ENCODE data around the gene TGFBR3.
A peak's percentile ranks its signal among the peaks of the same experiment; 100 is the strongest.

The TGFBR3 gene

DNA sequence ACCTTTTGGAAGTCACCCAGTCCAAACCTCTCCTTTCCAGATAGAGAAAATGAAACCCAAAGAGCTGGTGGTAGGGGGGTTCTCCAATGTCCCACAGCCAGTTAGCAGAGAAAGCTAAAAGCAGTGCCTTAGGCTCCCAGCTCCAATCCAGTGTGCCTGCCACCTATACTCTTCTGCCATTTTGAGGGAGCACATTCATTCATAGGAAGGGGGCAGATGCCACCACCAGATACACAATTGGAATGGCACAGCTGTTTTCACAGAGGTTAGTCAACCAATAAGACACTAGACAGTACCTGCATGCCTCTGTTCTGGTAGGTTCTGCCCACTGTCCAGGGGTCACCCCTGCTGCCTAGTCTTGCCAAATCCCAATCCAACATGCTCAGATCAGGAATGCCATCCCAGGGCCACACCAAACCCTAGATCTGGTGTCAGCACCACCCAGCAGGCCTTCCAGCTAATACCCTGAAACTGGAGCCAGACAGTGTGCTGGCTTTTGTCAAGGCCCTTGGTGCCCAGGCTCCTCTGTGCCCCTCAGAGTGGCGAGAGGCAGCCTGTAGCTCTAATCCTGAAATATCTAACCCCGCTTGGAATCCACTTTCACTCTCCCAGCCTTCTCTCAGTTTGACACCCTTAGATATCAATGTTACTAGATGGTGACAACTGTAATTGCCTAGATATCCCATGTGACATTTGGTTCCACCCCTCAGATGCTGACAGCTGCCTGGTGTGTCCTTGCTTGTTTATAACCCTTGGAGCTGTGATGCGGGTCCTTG is 178.6 kb downstream of the TGFBR3 start:
- no peak for ATAC-seq

DNA sequence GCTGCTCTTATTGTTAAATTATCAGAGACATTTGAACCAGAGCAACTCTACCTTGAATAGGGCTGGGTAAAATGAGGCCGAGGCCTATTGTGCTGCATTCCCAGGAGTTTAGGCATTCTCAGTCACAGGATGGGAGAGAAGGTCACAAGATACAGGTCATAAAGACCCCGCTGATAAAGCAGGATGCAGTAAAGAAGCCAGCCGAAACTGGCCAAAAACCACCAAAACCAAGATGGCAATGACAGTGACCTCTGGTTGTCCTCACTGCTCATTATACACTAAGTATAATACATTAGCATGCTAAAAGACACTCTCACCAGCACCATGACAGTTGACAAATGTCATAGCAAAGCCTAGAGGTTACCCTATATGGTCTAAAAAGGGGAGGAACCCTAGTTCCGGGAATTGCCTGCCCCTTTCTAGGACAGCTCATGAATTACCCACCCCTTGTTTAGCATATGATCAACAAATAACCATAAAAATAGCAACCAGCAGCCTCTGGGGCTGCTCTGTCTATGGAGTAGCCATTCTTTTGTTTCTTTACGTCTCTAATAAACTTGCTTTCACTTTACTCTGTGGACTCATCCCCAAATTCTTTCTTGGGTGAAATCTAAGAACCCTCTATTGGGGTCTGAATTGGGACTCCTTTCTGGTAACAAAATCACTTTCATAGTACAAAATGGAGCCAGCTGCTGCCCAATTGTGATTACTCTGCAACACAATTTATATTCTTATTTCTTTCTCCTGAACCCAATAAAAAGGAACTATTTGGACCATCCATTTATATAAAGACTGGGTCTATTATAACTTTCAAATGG is 179.6 kb downstream of the TGFBR3 start:
- no peak for ATAC-seq

DNA sequence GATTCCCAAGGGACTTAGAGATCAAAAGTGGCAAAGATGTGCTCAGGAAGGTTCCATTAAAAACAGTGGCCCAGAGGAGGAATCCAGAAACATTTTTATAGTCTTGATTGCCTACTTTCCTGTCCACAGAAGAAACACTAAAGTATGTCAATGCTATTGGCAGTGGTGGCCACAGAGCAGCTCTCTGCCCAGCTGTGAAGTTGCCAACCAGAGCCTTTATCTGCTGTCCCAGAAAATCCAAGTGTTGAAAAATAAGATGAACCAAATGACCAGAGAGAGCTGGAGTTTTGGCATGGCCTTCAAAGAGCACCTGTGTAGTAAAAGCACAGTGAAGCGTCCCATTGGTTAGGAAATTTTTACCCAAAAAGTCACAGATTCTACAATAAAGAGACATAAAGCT is 181.2 kb downstream of the TGFBR3 start:
- no peak for ATAC-seq

DNA sequence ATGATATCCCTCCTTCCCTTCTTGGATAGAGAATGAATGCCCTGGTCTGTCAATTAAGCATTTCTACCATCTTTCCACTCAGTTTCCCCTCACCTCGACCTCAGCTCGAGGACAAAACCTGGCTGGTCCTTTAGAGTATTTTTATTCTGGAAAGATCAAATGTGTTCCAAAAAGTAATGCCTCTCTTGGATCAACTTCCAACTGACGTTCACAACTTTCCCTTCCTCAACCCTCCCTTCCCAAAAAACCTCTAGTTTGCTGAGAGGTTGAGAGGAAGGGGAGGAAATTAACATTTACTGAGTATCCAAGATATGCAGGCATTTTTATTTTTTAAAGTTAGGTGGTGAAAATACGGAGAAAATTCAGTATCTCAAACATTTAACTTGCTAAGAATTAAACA is 182.9 kb downstream of the TGFBR3 start:
- ATAC-seq, result no peak

DNA sequence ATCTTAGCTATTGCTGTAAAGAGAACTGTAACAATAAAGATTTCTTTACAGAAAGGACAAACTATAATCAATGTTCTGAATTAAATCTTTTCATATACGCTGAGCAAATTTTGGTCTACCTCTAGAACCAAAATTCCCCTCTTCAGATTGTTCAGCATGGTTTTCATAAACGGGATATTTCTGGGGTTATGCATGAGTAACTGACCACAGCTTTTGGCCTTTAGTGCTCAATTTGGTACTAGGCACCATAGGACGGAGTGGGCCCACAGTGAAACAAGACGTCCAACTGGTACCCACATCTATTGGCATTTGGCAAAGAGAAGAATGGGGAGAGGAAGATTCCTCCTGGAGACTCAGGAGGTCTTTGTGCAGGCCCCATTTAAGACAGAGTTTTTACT is 184.5 kb downstream of the TGFBR3 start:
- no peak for ATAC-seq

DNA sequence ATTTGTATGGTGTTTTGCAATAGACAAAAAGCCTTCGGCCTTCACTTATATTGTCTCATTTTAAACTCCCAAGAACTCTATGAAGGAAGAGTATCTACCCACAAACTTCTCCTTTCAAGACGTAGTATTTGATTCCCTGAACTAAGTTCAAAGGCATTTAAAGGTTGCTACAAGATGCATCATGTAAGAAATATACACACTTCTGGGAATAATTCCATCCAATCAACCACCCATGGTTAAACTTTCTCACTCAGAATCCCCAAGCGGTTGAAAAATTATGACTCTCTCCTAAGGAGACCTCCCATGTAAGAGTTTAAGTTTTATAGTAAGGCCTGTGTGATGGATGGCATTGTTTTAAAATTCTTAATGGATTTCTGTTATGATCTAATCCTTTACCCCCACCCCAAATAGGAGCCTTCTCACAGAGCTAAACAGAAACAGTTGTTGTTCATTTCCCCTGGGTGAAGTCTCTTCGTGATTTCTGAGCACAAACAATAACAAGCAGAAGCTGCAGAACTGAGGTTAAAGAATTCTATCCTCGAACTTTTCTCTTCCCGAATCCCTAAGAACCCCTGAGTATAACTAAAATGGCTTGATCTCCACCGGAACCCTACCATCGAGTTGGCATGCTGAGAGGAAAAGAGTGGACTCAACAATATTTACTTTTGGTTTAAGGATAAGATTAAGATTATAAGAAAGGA is 185.0 kb downstream of the TGFBR3 start:
- ATAC-seq, result no peak

DNA sequence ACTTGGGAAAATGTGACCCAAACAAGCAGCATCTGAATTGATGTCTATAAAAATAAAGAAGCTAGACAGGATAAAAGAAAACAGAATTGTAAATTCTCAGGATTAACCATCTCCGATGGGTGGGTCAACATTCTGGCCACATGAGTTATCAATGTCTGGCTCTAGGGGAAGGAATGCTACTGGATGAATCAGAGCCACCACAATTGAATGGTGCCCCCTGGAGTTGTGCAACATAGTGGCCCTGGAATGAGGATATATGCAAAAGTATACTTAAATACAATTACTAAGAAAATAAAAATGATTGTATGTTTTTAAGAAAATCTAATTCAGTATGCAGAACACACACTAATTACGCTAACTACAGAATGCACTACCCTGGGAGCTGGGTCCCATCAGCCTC is 185.6 kb downstream of the TGFBR3 start:
- ATAC-seq, result no peak

DNA sequence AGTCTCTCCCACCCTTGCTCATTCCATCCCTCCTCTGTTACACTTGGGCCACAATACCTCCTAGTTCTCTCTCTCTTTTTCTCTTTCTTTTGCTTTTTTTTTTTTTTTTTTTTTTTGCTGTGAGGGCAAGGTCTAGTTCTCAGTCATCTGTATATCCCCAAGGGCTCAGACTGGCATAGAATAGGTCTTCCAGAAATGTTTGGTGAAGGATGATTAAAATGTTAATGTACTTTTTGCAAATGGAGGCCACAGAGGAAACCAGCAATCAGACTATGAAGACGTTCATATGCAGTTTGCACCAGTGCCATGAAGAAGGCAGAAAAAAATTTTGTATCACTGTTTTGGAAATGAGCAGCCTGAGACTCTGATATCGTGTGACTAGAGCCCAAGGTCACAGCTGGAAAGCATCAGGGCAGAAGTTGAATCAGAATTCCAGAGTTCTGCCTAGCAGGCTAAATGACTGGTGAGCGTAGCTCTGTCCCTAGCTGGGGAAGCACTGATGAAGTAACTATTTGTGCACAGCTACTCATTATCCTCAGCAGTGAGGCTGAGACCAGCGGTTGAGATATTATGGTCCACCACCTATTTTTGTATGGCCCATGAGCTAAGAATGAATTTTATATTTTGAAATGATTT is 186.5 kb downstream of the TGFBR3 start:
- ATAC-seq, result no peak

DNA sequence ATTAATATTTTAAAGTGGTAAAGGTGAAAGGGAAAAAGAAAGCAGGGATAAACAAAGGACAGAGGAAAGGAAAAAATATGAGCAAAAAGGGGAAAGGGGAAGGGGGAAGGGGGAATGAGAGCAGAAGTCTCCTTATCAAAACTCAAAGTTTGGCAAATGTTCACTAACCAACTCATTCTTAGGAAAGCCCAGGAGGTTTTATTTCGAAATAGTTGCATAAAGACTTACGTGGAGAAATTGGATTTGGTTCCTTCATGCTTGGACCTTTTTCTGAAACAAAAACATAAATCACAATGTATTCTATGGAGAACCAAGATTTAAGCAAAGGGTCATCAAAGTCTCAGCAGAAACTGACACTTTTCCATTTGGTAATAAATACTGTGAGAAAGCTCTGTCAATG is 188.1 kb downstream of the TGFBR3 start:
- ATAC-seq, result no peak

DNA sequence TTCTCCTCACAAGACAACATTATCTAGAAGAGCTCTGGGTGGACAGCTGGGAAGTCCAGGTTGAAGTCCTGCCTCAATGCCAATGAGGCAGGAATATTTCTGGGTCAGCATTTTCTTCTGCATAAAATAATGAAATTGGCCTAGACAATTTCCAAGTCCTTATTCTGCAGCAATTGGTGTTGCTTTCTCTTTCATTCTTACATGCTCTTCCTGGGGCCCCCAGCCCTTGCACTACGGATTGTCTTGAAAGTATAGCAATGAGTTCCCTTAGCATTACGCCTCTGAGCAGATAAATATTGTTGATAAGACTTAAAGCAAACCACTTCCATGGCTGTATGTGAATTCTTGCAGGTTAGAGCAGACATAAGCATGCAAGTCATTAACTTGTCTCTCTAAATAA is 188.5 kb downstream of the TGFBR3 start:
- ATAC-seq, result peak; percentile 72 to 78

DNA sequence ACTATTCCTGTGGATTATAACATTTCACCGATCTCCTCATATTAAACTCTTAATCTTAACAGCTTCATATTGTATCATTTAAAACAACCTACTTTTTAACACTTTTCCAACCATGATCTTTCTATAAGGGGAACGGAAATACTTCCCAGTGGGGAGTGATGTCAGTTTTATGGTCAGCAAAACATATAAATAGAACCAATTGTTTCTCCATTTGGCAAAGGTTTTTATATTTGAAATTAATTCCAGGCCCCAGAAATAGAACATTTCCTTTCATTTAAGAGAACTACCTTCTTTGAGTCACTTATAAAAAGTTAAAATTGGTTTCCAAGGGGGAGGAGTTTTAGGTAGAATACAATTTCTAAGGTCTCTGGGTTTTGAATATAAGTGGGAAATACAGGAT is 189.6 kb downstream of the TGFBR3 start:
- no peak for ATAC-seq

DNA sequence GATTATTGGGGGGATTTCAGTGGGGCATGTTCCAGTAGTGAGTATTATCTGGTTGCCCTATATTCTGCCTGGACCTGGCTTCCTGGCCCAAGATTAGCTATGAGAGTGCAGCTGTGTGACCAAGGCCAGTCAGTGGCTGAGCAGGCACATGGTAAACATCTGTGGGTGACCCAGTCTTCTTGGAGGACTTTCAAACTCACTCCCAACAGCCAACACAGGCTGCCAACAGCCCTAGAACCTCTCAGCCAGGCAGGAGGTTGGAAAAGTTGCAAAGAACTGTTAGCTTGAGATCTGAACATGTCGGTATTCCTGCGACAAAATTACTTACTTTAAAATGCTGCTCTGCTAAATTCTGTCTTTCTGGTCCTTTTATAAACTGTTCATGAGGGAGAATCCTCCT is 192.4 kb downstream of the TGFBR3 start:
- ATAC-seq, result no peak

DNA sequence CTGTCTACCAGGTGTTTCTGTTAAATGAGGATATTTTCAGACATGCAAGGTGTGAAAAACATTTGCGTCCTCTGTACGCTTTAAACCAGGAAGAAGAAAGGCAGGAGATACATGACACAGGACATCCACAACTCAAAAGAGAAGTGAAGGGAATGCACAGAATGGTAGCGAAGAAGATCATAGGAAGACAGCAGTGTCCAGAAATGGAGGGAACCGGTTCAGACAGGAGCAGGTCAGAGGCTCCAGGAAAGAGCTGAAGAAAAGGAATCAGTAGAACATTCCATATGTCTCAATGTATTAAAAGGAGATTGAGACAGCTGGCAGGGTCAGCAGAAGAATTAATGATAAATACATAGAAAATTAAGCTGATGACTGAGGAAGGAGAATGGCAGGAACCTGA is 194.4 kb downstream of the TGFBR3 start:
- no peak for ATAC-seq

DNA sequence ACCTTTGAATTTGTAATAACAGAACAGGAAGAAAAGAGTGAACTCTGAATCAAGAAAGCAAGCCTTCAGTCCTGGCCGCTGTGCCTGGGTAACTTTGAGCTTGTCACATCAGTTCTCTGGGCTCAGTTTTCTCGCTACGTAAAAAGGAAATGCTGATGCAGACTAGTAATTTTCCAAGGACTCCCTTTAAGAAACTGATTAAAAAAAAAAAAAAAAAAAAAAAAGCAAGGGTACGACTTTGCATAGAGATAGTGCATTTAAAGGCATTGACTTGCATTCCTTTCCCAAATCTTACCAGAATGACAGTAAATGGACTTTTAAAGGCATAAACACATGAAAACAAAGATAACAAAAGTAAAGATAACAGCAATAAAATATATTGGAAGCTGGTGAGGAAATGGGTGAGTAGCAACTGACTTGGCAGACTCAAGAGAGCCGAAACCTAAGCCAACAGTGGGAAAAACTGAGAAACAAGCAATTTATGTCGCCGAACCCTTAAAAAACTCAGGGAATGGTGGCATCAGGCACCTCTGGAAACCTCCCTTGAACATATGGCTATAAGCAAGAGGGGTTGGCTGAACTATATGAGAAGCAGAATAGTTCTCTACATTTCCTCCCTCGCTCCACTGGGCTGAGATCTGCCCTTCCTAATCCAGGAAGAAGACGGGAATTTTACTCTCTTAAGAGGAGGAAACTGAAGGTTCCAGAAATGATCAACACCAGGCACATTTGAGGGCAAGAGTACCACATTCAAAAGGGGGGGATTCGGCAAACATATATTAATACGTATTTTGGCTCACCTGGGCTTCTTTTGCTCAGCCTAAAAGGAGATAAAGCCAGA is 196.1 kb downstream of the TGFBR3 start:
- ATAC-seq, result peak in 1 of 2 donors; percentile 38

DNA sequence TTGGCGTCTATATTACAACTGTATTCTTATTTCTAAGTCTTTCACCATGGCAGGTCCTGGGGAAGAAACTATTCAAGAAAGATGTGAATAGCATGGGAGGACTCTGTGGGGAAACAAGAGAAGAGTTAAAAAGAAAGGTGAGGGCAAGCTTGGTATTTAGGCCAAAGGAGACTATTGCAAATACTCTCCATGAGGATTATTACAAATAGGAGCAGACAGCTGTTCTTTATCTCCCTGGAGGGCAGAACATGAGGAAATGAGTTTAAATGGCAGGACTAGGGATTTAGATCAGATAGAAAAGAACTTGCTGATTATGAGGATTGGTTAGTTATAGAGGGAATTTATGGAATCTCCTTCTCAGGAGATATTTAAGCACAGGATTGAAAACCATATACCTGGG is 198.5 kb downstream of the TGFBR3 start:
- ATAC-seq, result no peak

DNA sequence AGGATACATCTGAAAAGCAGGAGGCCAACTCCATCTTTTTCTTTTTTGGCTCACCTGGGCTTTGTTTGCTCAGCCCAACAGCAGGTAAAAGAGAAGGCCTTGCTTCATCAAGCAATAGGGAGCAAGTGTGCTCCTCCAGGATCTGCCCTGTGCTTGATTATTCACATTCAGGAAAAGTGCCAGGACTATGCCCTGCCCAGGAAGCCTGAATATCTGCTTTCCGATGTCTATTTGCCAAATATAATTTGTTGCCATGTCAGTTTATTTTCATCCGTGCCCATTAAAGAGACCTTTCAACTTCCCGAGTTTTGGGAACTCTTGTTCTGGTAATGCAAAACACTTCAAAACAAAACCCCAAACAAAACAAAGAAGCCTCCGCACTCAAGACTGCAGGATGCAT is 200.0 kb downstream of the TGFBR3 start:
- ATAC-seq, result no peak

DNA sequence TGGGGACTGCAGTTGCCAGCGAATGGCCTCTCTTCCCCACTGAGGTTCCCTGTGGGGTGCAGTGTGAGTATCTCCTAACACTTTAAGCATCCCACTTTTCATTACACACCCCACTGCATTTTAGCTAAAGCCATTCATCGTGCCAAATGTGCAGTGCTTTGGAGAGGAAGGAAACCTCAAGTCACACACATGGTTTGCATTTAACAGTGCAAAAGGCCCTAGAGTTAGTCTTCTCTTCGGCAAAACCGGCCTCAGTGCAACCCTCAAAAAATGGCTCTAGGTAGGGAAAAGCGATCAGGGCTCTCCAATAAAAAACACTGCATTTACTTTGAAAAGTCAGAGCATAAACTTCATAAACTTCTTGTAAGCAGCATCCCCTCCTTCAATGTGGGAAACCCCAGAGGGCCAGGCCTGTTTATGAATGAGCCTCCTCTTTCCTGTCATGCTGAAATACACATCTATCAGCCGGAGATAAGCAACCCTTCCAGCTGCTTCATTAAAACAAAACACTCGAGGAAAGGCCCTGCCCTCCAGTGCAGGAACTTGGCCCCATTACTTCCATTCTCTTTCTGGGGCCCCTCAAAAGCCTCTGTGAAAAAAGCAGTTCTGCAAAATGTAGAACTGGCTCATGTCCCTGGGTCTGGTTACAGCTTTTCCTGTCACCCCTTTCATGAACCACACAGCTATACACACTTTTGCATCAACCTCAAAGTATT is 201.3 kb downstream of the TGFBR3 start:
- no peak for ATAC-seq

DNA sequence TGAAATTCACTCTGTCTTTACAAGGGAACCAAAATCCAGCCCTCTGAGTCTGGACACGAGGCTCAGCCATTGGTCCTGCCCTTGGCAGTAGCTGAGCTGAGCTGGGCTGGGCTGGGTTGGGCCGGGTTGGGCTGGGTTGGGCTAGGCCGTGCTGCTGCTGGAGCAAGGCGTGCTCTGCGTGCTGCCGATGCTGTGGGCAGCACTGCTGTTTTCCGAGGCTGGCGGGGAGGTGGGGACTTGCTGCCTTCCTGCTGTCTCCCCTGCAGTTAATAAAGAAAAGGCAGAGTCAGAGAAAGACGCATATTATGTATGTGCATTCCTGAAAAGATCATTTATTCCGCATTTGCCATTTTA is 202.4 kb downstream of the TGFBR3 start:
- no peak for ATAC-seq

DNA sequence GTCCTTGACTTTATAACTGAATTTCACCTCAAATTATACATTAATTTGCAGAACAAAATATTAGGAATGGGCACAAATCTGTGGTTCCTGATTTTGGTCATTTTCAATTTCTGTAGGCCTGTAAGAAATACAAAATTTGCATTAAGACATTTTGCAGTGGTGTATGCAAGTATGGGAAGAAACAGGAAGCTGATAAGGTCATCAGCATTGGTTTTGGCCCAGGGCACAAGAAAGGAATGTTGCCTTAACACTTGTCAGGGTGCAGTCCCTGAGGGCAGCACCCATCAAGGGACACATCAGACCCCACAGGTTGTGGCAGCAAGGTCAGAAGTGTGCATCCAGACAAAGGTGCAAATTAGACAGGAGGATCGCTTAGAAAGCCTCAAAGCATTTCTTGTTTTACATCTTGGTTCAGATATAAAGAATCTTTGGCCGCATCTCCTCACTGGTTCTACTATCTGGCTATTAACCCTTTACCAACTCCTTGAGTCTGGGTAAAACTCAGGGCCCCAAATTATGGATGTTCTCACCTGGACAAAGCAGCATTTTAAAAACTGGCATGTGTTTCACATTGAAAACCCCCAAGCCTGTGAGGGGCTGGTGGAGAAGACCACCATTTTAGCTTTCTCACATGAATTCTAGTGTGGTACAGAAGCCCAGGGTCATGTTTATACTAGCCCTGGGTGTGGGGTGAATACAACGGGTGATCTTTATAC is 202.9 kb downstream of the TGFBR3 start:
- no peak for ATAC-seq

DNA sequence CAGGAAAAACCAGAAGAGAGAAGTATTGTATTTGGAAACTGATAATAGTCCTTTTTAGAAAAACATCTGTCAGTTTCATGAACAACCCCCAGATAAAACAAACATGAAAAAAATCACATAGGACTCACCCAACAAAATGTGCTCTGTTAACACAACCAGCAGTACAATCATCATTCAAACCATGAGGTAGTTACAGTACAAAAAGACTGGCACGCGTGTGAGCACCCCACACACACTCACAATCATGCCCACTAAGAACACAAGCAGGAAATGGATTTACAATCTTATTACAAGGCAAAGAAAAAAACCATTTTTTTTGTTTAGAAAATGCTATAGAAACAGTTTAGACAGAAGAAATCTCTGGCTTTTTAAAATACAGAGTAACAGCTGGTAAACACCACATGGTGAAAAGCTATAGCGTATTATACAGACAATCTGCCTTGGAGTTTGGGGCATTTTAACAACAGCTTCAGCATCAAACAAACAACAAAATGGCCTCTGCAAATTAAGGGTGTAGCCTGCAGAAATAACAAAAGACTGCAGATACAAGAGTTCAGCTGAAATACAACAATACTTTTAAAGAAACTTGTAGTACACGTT is 205.3 kb downstream of the TGFBR3 start:
- no peak for ATAC-seq

DNA sequence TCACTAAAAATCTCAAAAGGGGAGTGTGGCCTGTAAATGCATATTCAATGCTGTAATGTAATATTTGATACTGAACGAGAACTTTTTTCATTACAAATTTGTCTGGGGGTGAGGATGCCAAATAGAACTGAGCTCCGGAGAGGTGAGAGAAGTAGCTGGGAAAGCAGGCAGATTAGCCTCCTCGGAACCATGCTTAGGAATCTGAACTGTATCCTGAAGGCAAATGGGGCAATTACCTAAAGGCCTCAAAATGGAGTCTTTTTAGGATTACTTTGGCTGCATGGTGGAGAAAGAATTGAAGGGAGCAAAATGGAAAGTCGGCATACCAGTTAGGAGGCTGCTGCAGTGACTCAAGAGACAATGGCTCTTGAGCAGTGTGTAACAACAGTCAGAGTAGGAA is 206.5 kb downstream of the TGFBR3 start:
- no peak for ATAC-seq
